Inflammatory macrophage treated with lipopolysaccharide for 1 hour (primary cell): ENCODE data around the gene ZBTB17.
"Not testable (repeated sequence)": the region's sequence is repeated elsewhere in the genome, so short reads cannot be mapped to it uniquely, and the experiment has no call there.

Source experiments
- DNase-seq, 2 donors: peaks; one replicate each; pipeline ENCODE4 v3.0.0-alpha.2; 2020 to 2022

ZBTB17 gene

DNA sequence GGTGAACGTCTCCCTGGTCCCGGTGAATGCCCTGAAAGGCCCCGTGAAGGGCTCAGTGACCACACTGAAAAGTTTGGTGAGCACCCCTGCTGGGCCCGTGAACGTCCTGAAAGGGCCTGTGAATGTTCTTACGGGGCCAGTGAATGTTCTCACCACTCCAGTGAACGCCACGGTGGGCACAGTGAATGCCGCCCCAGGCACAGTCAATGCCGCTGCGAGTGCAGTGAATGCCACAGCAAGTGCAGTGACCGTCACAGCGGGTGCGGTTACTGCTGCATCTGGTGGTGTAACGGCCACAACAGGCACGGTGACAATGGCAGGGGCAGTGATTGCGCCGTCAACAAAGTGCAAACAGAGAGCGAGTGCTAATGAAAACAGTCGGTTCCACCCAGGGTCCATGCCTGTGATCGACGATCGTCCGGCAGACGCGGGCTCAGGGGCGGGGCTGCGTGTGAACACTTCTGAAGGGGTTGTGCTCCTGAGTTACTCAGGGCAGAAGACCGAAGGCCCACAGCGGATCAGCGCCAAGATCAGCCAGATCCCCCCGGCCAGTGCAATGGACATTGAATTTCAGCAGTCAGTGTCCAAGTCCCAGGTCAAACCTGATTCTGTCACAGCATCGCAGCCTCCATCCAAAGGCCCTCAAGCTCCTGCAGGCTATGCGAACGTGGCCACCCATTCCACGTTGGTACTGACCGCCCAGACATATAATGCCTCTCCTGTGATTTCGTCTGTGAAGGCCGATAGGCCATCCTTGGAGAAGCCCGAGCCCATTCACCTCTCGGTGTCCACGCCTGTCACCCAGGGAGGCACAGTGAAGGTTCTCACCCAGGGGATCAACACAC is 41.5 kb downstream of the ZBTB17 start:
- DNase-seq = no peak

DNA sequence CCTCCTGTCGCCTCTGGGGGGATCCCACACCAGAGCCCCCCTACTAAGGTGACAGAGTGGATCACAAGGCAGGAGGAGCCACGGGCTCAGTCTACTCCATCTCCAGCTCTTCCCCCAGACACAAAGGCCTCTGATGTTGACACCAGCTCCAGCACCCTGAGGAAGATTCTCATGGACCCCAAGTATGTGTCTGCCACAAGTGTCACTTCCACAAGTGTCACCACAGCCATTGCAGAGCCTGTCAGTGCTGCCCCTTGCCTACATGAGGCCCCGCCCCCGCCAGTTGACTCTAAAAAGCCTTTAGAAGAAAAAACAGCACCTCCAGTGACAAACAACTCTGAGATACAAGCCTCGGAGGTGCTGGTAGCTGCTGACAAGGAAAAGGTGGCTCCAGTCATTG is 42.2 kb downstream of the ZBTB17 start:
- DNase-seq = no peak

- no peak for DNase-seq
Observed at GRCh38 chr1:15932612-15933011, 43.3 kb downstream of the ZBTB17 start.

- no peak for DNase-seq
Observed at GRCh38 chr1:15931884-15932283, 44.0 kb downstream of the ZBTB17 start.

DNA sequence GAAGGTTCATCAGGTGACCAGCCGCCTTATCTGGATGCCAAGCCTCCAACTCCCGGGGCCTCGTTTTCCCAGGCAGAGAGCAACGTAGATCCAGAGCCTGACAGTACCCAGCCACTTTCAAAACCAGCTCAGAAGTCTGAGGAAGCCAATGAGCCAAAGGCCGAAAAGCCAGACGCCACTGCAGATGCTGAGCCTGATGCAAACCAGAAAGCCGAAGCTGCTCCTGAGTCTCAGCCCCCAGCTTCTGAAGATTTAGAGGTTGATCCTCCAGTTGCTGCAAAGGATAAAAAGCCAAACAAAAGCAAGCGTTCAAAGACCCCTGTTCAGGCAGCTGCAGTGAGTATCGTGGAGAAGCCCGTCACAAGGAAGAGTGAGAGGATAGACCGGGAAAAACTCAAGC is 44.5 kb downstream of the ZBTB17 start:
- no peak for DNase-seq

- no peak for DNase-seq
Observed at GRCh38 chr1:15928971-15929965, 46.6 kb downstream of the ZBTB17 start.

- DNase-seq = not testable (repeated sequence)
Observed at GRCh38 chr1:15926448-15926847, 49.5 kb downstream of the ZBTB17 start.

DNA sequence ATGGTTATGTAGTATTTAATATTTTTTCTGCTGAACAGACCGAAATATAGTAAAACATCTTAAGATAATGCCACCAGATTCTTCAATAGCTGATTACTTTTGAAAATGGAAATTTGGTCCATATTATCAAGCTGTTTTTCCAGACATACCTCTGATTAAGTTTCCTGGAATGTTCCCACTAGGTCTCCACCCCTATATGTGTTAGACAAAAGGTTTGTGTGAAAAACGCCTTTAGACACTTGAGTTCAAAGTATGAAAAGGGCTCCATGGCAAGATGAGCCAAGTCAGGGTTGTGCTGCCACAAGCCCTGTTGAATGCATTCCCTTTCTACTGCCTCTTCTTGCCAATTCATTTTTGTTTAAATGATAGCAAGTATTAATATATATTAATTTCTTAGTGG is 52.7 kb downstream of the ZBTB17 start:
- DNase-seq = no peak

DNA sequence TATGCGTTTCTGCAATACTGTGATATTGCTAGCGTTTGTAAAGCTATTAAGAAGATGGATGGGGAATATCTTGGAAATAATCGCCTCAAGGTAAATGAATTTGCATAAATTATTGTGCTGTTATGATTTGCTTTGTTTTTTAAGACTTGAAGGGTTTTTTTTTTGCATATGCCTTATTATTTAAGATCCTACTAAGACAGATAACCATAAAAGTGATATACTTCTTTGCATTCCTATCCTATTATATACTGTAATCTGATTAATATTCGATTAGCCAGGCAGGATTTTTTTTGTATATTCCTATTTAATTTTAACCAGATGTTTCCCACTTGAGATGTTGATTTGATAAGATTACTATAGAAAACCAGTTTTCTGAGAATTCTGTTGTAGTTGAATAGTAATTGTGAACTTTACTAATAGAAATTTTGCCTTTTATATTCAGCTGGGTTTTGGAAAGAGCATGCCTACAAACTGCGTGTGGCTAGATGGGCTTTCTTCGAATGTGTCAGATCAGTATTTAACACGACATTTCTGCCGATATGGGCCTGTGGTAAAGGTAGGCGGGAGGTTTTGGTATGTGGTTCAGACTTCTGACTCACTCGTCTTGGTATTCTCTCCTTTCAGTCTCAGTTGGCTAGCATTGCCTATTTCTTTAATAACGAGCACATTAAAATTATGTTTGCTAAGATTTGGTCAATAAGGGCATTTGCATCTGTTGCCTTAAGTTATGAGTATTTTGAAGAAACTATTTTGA is 56.8 kb downstream of the ZBTB17 start:
- DNase-seq = no peak

DNA sequence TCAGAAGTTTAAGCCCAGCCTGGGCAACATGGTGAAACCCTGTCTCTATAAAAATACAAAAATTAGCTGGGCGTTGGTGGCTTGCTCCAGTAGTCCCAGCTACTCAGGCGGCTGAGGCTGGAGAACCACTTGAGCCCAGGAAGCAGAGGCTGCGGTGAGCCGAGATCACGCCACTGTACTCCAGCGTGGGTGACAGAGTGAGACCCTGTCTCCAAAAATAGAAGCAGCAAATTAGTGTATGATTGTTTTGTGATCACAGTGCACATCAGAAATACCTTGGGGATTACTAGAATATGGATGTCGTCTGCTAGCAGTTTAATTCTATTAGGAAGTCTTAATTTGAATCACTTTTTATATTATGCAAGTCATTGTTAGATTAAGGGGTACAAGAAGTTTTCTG is 59.0 kb downstream of the ZBTB17 start:
- no peak for DNase-seq

- DNase-seq = no peak
Observed at GRCh38 chr1:15916417-15916816, 59.5 kb downstream of the ZBTB17 start.

DNA sequence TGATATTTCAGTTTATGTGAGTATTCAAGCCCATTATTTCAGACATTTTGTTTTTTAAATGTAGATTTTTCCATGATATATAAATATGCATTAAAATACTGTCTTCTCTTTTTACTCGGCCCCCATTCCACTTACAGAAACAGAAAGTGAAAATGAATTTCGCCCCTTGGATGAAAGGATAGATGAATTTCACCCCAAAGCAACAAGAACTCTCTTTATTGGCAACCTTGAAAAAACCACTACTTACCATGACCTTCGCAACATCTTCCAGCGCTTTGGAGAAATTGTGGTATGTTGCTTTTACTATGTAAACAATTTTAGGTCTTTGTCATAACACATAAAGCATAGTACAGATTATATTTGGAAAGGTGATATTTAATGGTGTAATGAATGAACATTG is 59.9 kb downstream of the ZBTB17 start:
- no peak for DNase-seq

- DNase-seq = not testable (repeated sequence)
Observed at GRCh38 chr1:15913607-15914006, 62.3 kb downstream of the ZBTB17 start.

GRCh38 chr1:15911927-15912326 is 64.0 kb downstream of the ZBTB17 start:
- DNase-seq = no peak

- no peak for DNase-seq
Observed at GRCh38 chr1:15911141-15911540, 64.8 kb downstream of the ZBTB17 start.

GRCh38 chr1:15908597-15908996 is 67.3 kb downstream of the ZBTB17 start:
- DNase-seq = no peak

- DNase-seq = no peak
Observed at GRCh38 chr1:15902882-15903281, 73.0 kb downstream of the ZBTB17 start.

GRCh38 chr1:15900662-15901279 is 75.1 kb downstream of the ZBTB17 start:
- DNase-seq = no peak

GRCh38 chr1:15899266-15899665 is 76.6 kb downstream of the ZBTB17 start:
- no peak for DNase-seq

GRCh38 chr1:15896841-15897610 is 78.9 kb downstream of the ZBTB17 start:
- not testable (repeated sequence) for DNase-seq

GRCh38 chr1:15895233-15895632 is 80.7 kb downstream of the ZBTB17 start:
- DNase-seq = no peak
